Measurements from ENCODE around the gene LMNTD2. TPM values are rescaled to one million over a fixed set of nuclear protein-coding genes. Genes with fewer than 3 reads are reported as not detected.
A peak's percentile ranks its signal among the peaks of the same experiment; 100 is the strongest.

Gene LMNTD2
- total and polyA plus RNA-seq, 2 of the 13 experiments (the other 11 are each of a cell fraction or from before 2014, with no cell fraction given), result 1.1 to 3.1 TPM

DNA sequence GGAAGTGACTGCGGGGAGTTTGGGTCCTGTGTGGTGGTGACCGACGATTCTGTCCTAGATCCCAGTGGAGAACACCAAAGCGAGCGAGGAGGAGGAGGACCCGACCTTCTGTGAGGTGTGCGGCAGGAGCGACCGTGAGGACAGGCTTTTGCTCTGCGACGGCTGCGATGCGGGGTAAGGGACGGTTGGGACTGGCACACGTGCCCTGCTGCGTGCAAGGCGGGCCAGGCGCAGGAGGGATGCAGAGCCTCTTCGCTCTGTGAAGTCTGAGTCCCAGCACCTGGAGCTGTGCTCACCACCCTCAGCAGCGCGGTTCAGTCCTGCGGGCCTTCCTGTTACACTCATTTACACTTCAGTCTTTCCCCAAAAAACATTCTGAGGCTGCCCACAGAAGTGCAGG, 32.0 kb upstream of the LMNTD2 start:
- TF ChIP-seq ATRX (CRISPR knock-in tag; IDR thresholded peaks at IDR 0.05; ENCODE audit: borderline replicate concordance), result no peak
- TF ChIP-seq ISX (CRISPR knock-in tag; conservative IDR thresholded peaks at IDR 0.05), result no peak
- TF ChIP-seq, protein P1, sequence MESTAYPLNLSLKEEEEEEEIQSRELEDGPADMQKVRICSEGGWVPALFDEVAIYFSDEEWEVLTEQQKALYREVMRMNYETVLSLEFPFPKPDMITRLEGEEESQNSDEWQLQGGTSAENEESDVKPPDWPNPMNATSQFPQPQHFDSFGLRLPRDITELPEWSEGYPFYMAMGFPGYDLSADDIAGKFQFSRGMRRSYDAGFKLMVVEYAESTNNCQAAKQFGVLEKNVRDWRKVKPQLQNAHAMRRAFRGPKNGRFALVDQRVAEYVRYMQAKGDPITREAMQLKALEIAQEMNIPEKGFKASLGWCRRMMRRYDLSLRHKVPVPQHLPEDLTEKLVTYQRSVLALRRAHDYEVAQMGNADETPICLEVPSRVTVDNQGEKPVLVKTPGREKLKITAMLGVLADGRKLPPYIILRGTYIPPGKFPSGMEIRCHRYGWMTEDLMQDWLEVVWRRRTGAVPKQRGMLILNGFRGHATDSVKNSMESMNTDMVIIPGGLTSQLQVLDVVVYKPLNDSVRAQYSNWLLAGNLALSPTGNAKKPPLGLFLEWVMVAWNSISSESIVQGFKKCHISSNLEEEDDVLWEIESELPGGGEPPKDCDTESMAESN (CRISPR knock-in tag; conservative IDR thresholded peaks at IDR 0.05), result no peak
- peak; percentile 29 for TF ChIP-seq ZNF883 (CRISPR knock-in tag; IDR thresholded peaks at IDR 0.05; ENCODE audit: not compliant biosample characterization)
- no peak for TF ChIP-seq HNF4G (IDR thresholded peaks at IDR 0.05; ENCODE audit: borderline replicate concordance, low read depth, low read length)
- TF ChIP-seq HNF4G (CRISPR knock-in tag; IDR thresholded peaks at IDR 0.05; ENCODE audit: borderline replicate concordance, low read depth), result no peak
- peak; percentile 46 for TF ChIP-seq AGO2 (optimal IDR thresholded peaks at IDR 0.05; ENCODE audit: low read depth, low read length)
- TF ChIP-seq ZNF562 (CRISPR knock-in tag; IDR thresholded peaks at IDR 0.05; ENCODE audit: borderline replicate concordance), result no peak
- POLR2A ChIA-PET, result no interaction called here
- BruUV-seq (replicated peaks), result no TSS peak
- ATAC-seq (no peak), FAIRE-seq (no peak), DNase-seq (ENCODE audit: low spot score) (no peak)
- H3K27ac ChIP-seq (ENCODE audit: extremely low read length, insufficient read depth, low read length), result no peak overlapping the region
- no peak overlapping the region for H3K4me3 ChIP-seq (replicated peaks in 1 of 3; ENCODE audit: insufficient read depth in 1 of 3, low read depth in 2 of 3, low read length in 3 of 3)
- peaks cover 25% of the 10 kb centered on the region for H3K79me2 ChIP-seq (ENCODE audit: insufficient read depth, low read length)
- in situ Hi-C loops (cut with HindIII; ENCODE audit: extremely low pct_ligation_motif_present, low pct_unique_long_range_greater_than_20kb), result no loop called here
- CTCF ChIA-PET (ENCODE audit: low intra/inter-chr PET ratio, low total read pairs), result no interaction called here
- peaks cover 15% of the 10 kb centered on the region; the same call in 1 of the 2 replicates for H4K20me1 ChIP-seq (ENCODE audit: insufficient read depth, low read length)
- H3K36me3 ChIP-seq (replicated peaks in 1 of 2; ENCODE audit: control insufficient read depth in 1 of 2, insufficient read depth in 2 of 2, low read length in 2 of 2), result peaks cover 41 to 81% of the 10 kb centered on the region in 2 experiments
- H3K9ac ChIP-seq (ENCODE audit: insufficient read depth, low read depth, low read length), result no peak overlapping the region
- no peak overlapping the region for H2AFZ ChIP-seq (ENCODE audit: low read length)
- H3K27me3 ChIP-seq (ENCODE audit: control insufficient read depth in 1 of 2, insufficient read depth in 2 of 2, low read length in 2 of 2), result no peaks in the 10 kb centered on the region
- 99% methylated on average over 22 of the region's 22 CpGs for WGBS (ENCODE audit: low lambda C conversion rate)
- intact Hi-C loops (cut with micrococcal nuclease; ENCODE audit: unreplicated experiment), result no loop called here
- H3K4me1 ChIP-seq (ENCODE audit: insufficient read depth, low read length), result peaks cover 26% of the 10 kb centered on the region
- H3K4me2 ChIP-seq (ENCODE audit: low read depth, low read length), result no peak overlapping the region
- no peaks in the 10 kb centered on the region for H3K9me3 ChIP-seq (ENCODE audit: low read length)

Data from HepG2 (cell line).